DMS153 treated with DMSO at 0.1 percent for 48 hours (cell line): ENCODE measurements around the gene FAM32A.
"Not testable (repeated sequence)": the region's sequence is repeated elsewhere in the genome, so short reads cannot be mapped to it uniquely, and the experiment has no call there.

Experiments
- DNase-seq: peaks from one replicate; lab custom pipeline; 2025; ENCODE audit not compliant: unreplicated experiment; lab: John Stamatoyannopoulos, UW

Gene FAM32A

DNA sequence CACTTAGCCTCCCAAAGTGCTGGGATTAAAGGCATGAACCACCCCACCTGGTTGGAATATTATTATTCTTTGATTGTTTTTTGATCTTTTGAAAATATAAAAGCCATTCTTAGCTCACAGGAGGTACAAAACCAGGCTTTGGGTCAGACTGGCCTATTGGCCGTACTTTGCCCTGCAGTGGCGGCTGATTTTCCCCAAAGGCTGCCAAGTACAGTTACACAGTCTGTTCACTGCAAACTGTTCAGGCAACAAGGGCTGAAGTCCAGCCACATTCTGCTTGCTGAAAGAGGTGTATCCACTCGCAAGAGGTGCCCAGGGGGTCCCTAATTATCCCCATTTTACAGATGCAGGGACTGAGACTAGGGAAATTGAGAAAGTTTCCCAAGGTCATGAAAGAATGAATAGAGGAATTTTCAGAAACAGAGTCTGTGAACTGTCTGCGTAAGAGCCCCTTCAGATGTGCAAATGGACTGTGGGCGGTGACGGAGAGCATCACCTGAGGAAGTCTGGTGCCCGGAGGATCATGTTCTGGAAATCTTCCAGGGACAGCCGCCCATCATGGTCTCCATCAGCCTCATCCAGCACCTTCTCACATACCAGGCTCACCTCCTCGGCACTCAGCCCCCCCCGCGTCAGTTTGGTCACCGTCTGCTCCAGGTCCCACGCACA lies 20.9 kb upstream of the FAM32A start:
- DNase-seq, result no peak

DNA sequence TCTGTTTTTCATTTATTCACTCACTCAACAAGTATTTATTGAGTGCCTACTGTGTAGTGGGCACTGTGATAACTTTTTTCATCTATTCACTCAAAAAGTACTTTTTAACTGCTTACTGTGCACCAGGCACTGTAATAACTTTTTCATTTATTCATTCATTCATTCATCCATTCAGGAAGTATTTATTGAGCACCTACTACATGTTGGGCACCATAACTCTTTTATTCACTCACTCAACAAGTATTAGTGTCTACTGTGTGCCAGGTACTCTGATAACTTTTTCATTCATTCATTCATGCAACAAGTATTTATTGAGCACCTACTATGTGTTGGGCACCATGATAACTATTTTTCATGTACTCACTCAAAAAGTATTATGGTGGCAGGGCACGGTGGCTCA lies 18.8 kb upstream of the FAM32A start:
- DNase-seq, result no peak

DNA sequence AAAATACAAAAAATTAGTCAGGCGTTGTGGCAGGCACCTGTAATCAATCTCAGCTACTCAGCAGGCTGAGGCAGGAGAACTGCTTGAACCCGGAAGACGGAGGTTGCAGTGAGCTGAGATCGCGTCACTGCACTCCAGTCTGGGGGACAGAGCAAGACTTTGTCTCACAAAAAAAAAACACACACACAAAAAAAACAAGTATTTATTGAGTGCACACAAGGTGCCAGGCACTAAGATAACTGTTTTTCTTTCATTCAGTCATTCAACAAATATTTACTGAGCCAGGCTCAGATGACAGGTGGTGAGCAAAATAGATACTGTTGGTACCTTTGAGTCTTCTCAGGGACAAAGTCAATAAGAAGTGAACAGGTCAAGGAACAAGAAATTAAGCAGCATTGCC lies 18.2 kb upstream of the FAM32A start:
- DNase-seq, result no peak

DNA sequence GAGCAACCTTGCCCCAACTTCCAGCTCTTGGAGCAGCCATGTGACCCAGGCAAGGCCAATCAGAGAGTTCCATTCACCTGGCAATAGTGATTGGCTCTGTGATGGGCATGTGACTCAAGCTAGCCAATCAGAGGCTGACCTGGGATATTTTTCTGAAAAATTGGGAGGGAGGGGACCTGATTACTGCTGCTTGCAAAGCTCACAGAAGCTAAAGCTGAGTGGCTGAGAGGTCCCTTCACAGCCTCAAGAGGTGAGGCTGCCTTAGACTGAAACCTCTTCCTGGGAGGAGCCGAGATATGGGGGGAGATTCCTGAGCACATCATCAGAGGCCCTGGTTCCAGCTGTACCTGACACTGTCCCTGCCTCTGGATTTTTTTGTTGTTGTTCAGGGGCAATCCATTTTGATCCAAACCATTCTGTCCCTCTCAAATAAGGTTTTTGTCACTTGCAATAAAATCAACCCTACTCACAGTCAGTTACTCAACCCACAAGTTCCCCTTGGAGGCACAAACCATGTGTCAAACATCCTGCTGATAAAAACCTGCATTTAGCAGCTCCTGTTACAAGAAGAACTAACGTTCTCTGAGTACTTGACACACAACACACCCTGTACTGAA lies 16.6 kb upstream of the FAM32A start:
- no peak for DNase-seq

DNA sequence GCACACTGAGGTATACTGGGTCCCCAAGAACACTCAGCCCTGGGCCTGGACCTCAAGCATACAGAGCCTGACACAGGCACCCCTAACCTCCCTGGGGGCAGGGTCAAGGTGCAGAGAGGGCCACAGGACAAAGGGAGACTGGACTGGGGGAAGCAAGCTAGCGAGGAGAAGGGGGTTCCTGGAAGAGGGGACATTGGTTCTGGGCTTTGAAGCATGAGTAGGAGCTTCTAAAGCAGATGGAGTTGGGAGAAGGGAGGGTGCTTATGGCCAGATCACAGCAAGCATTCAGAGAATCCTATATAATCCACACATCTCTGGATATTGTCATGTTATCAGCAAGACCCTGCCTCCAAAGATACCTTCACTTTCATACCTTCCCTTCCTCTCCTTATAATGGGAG lies 15.1 kb upstream of the FAM32A start:
- DNase-seq, result no peak

DNA sequence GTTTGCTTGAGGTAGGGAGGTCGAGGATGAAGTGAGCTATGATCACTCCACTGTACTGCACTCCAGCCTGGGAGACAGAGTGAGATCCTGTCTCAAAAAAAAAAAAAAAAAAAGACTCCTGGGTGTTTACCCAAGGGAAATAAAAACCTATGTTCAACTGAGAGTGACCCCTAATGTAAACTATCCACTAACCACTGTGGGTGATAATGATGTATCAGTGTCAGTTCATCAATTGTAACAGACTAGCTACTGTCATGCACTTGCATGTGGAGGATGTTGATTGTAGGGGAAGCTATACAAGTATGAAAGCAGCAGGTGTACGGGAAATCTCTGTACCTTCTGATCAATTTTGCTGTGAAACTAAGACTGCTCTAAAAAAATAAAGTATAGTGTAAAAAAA lies 9.3 kb upstream of the FAM32A start:
- DNase-seq, result no peak

DNA sequence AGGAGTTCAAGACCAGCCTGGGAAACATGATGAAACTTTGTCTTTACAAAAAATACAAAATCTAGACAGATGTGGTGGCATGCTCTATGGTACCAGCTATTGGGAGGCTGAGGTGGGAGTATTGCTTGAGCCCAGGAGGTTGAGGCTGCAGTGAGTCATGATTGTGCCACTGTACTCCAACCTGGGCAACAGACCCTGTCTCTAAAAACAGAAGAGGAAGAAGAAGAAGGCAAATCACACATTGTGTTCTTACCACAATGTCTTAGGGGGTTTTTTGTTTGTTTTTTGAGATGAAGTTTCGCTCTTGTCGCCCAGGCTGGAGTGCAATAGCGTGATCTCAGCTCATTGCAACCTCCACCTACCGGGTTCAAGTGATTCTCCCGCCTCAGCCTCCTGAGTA lies 6.3 kb upstream of the FAM32A start:
- DNase-seq, result not testable (repeated sequence)

DNA sequence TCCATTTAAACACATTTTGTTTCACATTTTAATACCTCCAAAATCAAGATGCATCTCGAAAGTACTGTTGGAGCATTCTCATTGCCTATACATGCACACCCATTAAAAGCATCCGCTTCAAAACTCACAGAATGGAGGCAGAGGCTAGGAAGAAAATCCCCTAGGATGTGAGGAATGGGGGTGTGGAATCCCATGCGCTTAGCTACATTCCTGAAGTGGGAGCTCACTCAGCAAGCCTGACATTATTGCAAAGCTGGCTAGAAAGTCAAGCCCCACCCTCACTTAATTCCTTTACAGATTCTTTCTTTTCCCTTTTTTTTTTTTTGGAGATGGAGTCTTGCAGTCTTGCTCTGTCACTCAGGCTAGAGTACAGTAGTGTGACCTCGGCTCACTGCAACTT lies 4.6 kb upstream of the FAM32A start:
- no peak for DNase-seq

DNA sequence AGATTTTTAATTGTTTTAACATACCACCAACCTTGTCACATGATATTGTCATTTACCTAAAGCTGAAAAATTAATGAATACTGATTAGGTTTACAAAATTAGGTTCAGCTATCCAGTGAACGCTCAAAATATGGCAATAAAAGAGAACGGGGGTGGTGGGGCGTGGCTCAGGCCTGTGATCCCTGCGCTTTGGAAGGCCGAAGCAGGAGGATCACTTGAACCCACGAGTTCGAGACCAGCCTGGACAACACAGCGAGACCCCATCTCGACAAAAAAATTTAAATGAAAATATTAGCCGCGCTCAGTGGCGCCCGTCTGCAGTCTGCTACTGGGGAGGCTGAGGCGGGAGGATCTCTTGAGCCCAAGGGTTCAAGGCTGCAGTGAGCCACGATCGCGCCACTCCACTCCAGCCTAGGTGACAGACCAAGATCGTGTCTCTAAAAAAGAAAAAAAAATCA lies 516 bp upstream of the FAM32A start:
- DNase-seq, result no peak

DNA sequence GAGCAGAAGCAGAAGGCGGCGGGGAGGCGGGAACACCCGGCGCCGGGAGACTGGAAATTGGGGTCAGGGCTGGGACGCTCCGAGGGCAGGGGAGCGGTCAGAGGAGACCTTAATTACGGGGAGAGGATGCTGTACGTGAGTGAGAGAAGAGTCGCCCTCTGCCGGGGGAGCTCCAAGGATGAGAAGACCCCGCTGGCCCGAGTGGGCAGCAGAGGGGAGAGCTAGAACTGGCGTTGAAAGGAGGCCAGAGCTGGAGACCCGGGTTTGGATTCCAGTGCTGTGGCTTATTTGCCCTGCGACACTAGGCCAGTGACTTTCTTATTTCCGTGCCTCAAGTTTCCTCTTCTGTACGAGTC lies 536 bp downstream of the FAM32A start:
- DNase-seq, result no peak

DNA sequence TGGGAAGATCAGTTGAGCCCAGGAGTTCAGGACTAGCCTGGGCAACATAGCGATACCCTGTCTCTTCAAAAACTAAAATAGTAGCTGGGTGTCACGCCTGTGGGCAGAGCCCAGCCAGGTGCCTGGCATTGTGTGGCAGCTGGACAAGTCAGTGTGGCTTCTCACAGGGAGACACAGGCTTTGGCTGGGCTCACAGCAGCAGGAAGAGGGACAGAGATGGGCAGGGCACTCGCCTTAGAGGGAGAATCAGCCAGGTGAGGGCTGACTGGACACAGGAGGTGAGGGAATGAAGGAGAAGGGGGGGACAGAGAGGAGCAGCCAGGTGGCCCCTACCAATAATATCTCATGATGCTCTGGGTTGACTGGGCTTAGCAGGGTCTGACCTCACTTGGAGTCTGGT lies 3.3 kb downstream of the FAM32A start:
- no peak for DNase-seq

DNA sequence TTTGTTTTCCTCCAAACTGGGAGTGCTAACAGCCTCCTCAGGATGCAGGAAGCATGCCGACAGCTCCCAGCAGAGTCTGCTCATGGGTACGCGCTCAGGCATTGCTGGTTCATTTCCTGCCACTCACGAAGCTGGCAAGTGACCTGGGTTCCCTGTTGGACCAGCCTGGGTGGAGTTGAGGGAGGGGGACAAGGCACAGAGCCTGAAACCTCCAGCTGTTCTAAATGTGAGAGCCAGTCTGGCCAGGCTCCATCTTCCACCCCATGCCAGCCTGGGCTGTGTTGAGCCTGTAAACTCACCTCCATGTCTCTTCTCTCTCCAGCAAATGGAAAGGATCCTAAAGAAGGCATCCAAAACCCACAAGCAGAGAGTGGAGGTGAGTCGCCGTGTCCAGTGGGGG lies 5.0 kb downstream of the FAM32A start:
- DNase-seq, result no peak

DNA sequence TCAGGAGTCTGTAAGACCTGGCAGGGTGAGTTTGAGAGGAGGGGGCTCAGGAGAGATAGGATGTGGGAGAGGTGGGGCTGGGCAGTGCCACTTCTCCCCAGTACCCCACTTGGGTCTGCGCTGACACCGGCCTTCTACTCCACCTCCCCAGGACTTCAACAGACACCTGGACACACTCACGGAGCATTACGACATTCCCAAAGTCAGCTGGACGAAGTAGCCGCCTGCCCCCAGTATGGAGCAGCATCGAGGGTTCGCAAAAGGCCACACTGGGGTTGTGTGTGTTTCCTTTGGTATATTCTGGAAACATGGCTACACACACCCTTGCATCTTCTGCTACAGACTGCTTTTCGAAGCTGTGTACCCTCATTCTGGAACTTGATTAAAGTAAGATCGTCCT lies 5.5 kb downstream of the FAM32A start:
- DNase-seq, result no peak

DNA sequence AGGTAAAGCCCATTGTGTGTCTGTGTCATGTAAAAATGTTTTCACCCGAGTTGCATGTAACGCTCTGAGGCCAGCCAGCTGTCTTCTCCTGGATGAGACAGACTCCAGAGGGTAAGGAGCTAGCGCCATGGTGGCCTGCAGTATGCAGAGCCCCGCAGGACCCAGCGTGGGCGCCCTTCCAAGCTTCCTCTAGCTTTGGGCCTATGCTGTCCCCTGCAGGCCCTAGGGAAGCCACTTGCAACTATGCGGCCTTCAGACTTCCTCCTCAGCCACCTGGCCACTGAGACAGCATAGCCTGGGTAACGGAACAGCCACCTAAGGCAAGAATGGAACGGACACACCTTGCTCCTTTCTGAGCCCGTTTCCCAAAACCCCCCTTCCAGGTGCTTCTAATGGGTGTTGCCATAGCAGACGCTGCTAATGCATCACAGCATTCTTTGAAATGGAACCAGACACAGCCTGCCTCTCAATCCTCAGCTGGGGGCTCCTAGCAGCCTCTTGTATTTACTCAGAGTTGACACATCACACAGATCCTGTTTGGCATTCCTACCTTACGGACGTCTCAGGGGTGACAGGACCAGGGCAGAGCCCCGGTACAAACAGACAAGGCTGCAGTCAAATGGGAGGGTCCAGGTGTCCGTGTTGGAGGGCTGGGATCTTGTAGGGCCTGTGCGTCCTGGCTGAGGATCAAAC lies 6.2 kb downstream of the FAM32A start:
- DNase-seq, result no peak

DNA sequence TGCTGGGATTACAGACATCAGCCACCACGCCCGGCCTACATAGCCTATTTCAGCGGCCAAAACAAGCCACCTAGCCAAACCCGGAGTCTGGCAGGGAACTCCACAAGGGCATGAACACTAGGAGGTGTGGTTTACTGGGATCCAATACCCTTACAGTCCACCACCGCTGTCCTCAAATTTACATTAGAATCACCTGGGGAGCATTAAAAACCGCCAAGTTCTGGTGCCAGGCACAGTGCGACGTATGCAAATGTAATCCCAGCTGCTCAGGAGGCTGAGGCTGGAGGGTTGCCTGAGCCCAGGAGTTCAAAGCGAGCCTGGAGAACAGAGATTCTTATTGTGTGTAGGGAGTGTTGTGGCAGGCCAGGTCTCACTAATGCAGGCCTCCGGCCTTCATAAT lies 8.3 kb downstream of the FAM32A start:
- DNase-seq, result no peak

DNA sequence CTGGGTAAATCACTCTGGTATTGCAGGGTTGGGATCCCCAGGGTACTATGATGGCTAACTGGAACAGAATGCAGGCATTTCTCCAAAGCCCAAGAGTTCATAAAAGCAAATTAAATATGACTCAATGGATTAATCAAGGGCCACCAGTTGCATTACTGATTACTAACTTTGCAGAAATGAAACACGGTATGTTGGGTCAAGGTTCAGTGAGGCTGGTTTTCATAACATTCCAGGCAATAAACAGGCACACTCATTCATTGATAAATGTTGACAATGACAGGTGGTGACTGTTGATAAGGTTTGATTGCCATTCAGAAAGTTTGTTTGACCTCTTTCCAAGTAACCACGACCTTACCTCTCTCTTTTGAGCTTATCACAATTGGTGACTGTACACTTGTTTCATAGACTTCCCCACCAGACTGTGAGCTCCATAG lies 12.0 kb downstream of the FAM32A start:
- DNase-seq, result no peak

DNA sequence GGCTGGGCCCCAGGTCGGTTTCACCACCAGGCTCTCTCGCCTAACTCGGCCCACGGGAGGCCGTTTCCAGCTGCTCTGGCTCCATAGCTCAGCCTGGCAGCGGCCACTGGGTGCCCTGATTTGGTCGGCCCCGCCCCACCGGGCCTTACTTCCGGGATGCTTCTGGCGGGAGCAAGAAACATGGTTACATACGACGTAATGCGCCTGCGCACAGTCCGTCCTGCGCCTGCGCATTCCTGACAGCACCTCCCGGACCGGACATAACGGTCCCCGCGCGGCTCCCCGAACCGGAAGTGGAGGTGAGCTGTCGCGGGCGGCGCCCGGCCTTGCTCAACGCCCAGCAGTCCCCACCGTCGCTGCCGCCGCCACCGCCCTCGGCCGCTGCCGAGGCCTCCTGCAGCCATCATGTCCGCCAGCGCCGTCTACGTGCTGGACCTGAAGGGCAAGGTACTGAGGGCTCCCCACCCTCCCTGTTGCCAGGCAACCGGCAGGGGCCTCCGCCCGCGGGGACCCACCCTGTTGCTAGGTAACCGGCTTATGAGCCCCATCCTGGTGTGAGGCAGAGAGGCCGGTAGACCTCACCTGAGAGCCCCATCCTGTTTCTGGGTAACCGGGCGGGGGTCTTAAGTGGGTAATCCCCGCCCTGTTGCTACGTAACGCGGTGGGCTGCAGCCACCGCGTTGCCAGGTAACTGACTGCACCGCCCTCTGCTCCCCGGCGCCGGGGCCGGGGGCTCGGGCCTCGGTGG lies 12.6 kb downstream of the FAM32A start, which contains the start of gene AP1M1:
AP1M1 (plus strand) TSS at position 290 of the 748 bp plus-strand sequence; CDS start at position 406, 116 bp downstream.
- DNase-seq, result peak; percentile 90

DNA sequence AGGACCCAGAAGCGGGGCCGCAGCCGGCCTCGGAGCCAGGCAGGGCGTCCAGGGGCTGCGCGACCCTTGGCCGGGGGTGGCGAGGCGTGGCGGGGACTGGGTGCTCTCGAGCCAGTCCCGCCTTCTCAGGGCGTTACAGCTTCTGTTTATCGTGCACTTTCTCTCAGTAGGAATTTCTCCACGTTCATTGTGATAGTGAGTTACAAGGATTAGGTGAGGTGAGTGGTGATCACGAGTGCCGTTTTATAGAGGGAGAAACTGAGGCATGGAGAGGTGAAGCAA lies 13.1 kb downstream of the FAM32A start:
- no peak for DNase-seq

DNA sequence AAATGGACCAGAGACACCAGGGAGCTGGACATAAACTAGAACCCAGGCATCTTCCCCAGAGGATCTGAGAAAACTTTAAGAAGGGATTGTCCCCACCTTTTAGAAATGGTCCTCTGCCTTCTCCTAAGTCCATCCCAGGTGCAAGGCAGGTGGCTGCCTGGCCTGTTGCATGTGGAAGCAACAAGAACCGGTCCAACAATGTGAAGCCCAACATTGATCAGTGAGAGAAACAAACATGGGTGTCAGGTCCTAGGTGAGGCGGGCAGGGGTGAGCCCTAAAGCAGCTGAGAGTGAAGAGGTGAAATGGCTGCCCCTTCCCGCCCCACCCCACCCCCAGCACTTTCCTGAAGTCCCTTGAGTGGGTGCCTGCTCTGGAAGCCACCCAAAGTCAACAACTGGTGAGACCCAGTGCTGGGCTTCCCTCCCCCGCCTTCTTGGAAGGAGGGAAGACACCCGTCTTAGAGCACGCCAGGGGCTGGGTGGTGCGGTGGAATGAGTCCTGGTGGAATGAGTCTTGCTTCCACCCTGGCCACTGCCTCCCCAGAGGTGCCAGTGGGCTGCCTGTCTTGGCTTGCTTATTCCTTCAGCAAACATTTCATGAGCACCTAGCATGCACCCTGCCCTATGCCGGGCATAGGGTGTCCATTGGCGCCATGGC lies 14.2 kb downstream of the FAM32A start:
- no peak for DNase-seq

DNA sequence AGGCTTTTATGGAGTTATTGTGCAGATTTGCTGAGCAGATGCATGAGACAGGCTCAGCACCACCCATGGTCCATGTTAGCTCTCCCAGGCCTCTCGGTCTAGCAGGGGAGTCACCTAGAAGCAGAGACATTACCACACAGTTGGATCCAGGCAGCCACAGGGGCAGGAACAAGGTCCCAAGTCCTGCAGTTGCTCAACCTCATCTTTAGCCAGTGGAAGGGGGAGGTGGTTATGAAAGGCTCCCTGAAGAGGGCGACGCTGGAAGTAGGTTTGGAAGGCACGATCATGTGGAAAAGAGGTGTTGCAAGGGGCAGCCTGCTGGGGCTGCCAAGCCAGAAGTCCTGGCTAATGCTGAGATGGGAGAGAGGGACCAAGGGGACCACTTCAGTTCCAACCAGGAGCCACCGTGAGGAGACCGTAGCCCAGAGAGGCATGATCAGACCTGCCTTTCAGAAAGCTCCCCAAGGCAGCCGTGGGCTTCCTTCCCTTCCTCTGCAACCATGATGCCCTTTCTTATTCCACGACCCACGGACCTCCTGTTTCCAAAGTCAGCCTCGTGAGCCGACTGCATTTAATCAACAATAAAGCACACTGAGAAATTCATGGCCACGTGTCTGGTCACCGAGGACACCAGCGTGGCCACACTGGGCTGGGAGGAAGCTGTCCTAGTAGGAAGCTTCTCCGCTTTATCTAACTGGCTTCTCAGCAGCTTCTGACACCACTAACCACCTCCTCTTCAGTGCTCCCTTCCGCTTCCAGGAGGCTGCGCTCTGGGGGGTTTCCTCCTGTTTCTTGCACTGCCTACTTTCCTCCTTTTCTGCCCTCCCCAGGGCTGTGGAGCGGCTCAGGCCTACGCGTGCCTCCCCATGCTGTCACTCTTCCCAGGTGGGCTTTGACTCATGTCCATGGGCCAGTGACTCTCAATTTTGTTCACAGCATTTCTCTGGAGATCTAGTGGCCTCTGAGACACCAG lies 15.1 kb downstream of the FAM32A start:
- DNase-seq, result no peak
